Measurements from ENCODE around the gene TM4SF4.
A peak's percentile ranks its signal among the peaks of the same experiment; 100 is the strongest.

The TM4SF4 gene

GRCh38 chr3:149449182-149449581 is 25.3 kb upstream of the TM4SF4 start:
- H3K27me3 Mint-ChIP-seq = peaks cover 9% of the 10 kb centered on the region
- H3K9me3 Mint-ChIP-seq = peaks cover 16 to 33% of the 10 kb centered on the region in 2 donors
- DNase-seq = no peak
- H3K4me1 Mint-ChIP-seq = peaks cover 6% of the 10 kb centered on the region
- no peak overlapping the region for H3K27ac Mint-ChIP-seq
- no peak overlapping the region for H3K4me3 Mint-ChIP-seq
- ATAC-seq = no peak

DNA sequence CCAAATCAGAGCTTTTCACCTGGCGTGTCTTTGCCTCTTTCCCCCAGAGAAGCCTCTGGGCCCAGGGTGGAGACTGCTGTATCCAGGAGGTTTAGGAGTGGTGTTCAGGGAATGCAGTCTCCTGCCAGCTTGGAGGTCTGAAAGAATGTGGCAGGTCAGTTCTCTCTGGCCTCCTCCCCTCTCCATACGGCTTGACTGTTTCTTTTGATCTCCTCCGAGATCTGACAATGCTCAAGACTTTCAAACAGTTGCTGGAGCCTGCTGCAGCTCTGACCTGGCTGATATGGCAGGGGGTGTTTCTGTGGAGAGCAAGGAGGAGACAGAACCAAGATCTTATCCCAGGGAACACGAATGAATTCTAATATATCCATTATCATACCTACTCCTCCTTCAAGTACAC is 24.7 kb upstream of the TM4SF4 start:
- ATAC-seq (no peak), DNase-seq (no peak)
- Mint-ChIP-seq H3K4me3 (no peak overlapping the region), H3K27ac (peak overlapping the region in 1 of 2 donors; percentile 19), H3K4me1 (peaks cover 6% of the 10 kb centered on the region), H3K27me3 (peaks cover 9% of the 10 kb centered on the region), H3K9me3 (peaks cover 16 to 33% of the 10 kb centered on the region in 2 donors)

DNA sequence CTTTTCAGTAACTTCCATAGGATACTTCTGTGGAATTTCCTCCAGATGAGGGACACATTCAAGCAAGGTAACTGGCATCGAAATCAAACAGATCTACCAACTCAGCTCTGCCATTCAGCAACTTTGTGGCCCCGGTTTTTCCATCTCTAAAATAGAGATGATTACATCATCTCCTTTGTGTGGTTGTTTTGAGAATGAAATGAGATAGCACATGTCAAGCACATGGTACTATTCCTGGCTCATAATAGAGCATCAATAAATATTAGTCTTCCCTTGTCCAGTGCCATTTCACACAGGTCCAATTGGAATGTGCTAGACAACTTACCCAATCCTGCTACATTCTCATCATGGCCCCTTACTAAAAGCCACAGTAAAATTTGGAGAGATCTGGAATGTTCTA is 24.2 kb upstream of the TM4SF4 start:
- ATAC-seq = no peak
- peaks cover 9% of the 10 kb centered on the region for H3K27me3 Mint-ChIP-seq
- no peak overlapping the region for H3K4me3 Mint-ChIP-seq
- peaks cover 6% of the 10 kb centered on the region for H3K4me1 Mint-ChIP-seq
- no peak for DNase-seq
- H3K9me3 Mint-ChIP-seq = peaks cover 16 to 33% of the 10 kb centered on the region in 2 donors
- no peak overlapping the region for H3K27ac Mint-ChIP-seq

DNA sequence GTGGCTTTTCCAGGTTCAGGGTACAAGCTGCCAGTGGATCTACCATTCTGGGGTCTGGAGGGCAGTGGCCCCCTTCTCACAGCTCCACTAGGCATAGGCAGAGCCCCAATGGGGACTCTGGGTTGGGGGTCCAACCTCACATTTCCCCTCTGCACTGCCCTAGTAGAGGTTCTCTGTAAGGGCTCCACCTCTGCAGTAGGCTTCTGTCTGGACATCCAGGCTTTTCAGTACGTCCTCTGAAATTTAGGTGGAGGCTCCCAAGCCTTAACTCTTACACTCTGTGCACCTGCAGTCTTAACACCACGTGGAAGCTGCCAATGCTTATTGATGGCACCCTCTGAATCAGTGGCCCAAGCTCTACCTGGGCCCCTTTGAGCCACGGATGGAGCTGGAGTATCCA is 22.5 kb upstream of the TM4SF4 start:
- ATAC-seq = no peak
- H3K9me3 Mint-ChIP-seq = peaks cover 16 to 33% of the 10 kb centered on the region in 2 donors
- no peak overlapping the region for H3K27ac Mint-ChIP-seq
- peaks cover 9% of the 10 kb centered on the region for H3K27me3 Mint-ChIP-seq
- H3K4me1 Mint-ChIP-seq = peaks cover 6% of the 10 kb centered on the region
- H3K4me3 Mint-ChIP-seq = no peak overlapping the region
- no peak for DNase-seq

DNA sequence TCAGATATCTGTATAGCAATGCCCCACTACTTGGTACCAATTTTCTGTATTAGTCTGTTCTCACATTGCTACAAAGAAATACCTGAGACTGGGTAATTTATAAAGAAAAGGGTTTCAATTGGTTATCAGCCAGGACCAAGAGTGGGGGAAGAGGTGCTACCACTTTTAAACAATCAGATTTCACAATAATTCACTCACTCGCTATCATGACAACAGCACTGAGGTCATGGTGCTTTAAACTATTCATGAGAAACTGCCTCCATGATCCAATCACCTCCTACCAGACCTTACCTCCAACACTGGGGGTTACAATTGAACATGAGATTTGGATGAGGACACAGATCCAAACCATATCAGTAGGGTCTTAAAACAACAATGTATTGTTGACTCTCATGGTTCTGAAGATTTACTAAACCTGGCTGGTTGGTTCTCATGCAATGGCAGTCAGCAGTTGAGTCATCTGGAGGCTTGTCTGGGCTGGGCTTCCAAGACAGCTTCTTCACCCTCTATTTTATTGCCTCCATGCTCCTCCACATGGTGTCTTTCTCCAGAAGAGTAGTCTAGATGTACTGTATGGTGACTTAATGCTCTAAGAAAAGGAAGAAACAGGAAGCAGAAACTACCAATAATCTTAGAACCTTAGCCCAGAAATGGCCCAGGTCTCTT is 21.2 kb upstream of the TM4SF4 start:
- ATAC-seq = no peak
- DNase-seq = no peak
- no peak overlapping the region for H3K4me3 Mint-ChIP-seq
- H3K27ac Mint-ChIP-seq = no peak overlapping the region
- peaks cover 16 to 33% of the 10 kb centered on the region in 2 donors for H3K9me3 Mint-ChIP-seq
- peaks cover 4% of the 10 kb centered on the region for H3K4me1 Mint-ChIP-seq
- H3K27me3 Mint-ChIP-seq = peaks cover 9% of the 10 kb centered on the region

GRCh38 chr3:149454746-149455145 is 19.8 kb upstream of the TM4SF4 start:
- H3K9me3 Mint-ChIP-seq = peaks cover 16 to 31% of the 10 kb centered on the region in 2 donors
- H3K4me3 Mint-ChIP-seq = no peak overlapping the region
- DNase-seq = no peak
- no peak for ATAC-seq
- no peak overlapping the region for H3K27ac Mint-ChIP-seq
- peaks cover 10% of the 10 kb centered on the region for H3K27me3 Mint-ChIP-seq
- H3K4me1 Mint-ChIP-seq = no peaks in the 10 kb centered on the region

DNA sequence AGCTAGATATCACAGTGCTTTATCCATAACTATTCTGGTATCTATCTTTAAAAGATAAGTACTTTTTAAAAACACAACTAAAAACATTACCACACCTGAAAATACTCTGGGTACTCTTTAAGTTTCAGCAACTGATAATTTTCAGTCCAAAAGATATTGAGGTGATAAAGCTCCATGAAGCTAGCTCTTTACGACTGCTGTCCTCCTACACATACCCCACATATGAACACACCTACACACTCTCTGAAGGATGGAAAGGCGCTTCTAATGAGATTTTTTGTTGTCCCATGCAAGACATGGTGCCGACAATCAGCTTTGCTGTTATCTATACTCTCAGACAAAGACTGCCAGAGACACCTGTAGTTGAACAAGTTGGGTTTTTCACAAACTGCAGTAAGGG is 19.1 kb upstream of the TM4SF4 start:
- Mint-ChIP-seq H3K27ac (no peak overlapping the region), H3K9me3 (peaks cover 10 to 25% of the 10 kb centered on the region in 2 donors), H3K4me3 (no peak overlapping the region), H3K27me3 (peaks cover 7% of the 10 kb centered on the region), H3K4me1 (no peaks in the 10 kb centered on the region)
- DNase-seq (no peak), ATAC-seq (no peak)

DNA sequence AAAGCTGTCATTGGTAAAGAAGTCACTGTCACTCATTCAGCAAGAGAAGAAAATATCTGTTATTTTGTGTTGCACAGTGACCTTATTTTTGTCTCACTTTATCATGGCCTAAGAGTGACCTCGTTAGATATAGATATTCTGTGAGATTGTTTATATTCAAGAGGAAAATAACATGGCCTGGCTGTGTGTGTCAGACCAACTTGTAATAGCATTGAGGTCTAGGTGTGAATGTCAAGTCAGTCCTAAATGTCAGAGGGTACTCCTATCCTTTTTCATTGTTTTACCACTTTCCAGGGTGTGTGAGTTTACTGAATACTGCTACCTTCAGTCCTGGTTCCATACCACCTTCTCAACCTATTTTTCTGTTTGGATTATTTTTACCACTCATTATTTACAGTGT is 18.5 kb upstream of the TM4SF4 start:
- no peak overlapping the region for H3K27ac Mint-ChIP-seq
- ATAC-seq (no peak), DNase-seq (no peak)
- H3K9me3 Mint-ChIP-seq = peaks cover 9 to 19% of the 10 kb centered on the region in 2 donors
- no peaks in the 10 kb centered on the region for H3K4me1 Mint-ChIP-seq
- H3K27me3 Mint-ChIP-seq = peaks cover 6% of the 10 kb centered on the region
- H3K4me3 Mint-ChIP-seq = no peak overlapping the region

GRCh38 chr3:149459491-149460059 is 14.9 kb upstream of the TM4SF4 start:
- Mint-ChIP-seq H3K4me1 (no peaks in the 10 kb centered on the region), H3K4me3 (no peak overlapping the region), H3K27ac (no peak overlapping the region), H3K27me3 (peaks cover 6% of the 10 kb centered on the region), H3K9me3 (no peaks in the 10 kb centered on the region)
- DNase-seq = no peak
- no peak for ATAC-seq

- Mint-ChIP-seq H3K4me3 (no peak overlapping the region), H3K27me3 (peaks cover 6% of the 10 kb centered on the region), H3K9me3 (no peaks in the 10 kb centered on the region), H3K4me1 (no peaks in the 10 kb centered on the region), H3K27ac (no peak overlapping the region)
- DNase-seq = no peak
- no peak for ATAC-seq
These were observed 14.4 kb upstream of the TM4SF4 start for GRCh38 chr3:149460117-149460516.

DNA sequence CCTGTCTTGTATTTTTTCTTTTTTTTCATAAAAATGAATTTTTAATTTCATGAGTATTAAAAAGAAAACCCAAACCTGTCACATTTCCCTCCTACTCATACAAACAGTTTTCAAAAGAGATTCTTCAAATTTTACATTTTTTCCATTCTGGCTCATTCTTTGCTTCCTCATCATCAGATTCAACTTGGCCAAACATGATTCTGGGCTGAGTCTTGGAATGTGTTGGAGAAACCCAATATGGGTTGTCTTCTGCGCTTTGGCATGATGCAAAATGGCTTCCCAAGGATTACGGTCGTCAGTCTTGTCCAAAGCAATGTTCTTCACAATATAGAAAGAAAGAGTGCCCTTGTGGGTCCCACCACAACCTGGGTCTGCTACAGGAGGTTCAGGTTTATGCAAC is 12.4 kb upstream of the TM4SF4 start:
- ATAC-seq (no peak), DNase-seq (no peak)
- H3K27ac Mint-ChIP-seq = no peak overlapping the region
- peaks cover 6% of the 10 kb centered on the region for H3K27me3 Mint-ChIP-seq
- H3K9me3 Mint-ChIP-seq = no peaks in the 10 kb centered on the region
- no peaks in the 10 kb centered on the region for H3K4me1 Mint-ChIP-seq
- no peak overlapping the region for H3K4me3 Mint-ChIP-seq

DNA sequence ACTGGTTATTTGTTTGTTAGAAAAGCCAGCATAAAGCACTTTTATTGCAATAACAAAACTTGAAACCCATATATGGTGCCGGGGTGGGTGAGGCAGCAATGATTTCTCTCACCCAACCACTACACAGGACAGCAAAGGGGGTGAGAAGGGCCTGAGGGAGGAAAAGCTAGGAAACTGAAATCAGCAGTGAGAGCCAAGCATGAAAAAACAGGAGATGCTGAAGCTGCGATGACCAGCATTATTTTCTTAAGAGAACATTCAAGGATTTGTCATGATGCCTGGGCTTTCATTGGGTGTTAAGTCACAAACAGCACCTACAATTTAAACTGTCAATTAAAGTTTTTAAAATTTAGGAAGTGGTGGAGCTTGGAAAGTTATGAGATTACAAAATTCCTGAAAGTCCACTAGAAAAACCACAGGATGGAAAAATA is 11.9 kb upstream of the TM4SF4 start:
- H3K27ac Mint-ChIP-seq = no peak overlapping the region
- DNase-seq (no peak), ATAC-seq (no peak)
- H3K4me3 Mint-ChIP-seq = no peak overlapping the region
- H3K4me1 Mint-ChIP-seq = no peaks in the 10 kb centered on the region
- H3K9me3 Mint-ChIP-seq = no peaks in the 10 kb centered on the region
- peaks cover 6% of the 10 kb centered on the region for H3K27me3 Mint-ChIP-seq

GRCh38 chr3:149463921-149464320 is 10.6 kb upstream of the TM4SF4 start:
- no peak overlapping the region for H3K4me3 Mint-ChIP-seq
- ATAC-seq = no peak

GRCh38 chr3:149464542-149465328 is 9.8 kb upstream of the TM4SF4 start:
- ATAC-seq = no peak
- no peak for DNase-seq
- Mint-ChIP-seq H3K27ac (no peak overlapping the region), H3K27me3 (peaks cover 3% of the 10 kb centered on the region), H3K4me3 (no peak overlapping the region), H3K4me1 (no peaks in the 10 kb centered on the region), H3K9me3 (no peaks in the 10 kb centered on the region)

More at GRCh38 chr3:149463921-149464320, 10.6 kb upstream of the TM4SF4 start:
- Mint-ChIP-seq H3K9me3 (no peaks in the 10 kb centered on the region), H3K4me1 (no peaks in the 10 kb centered on the region), H3K27me3 (peaks cover 6% of the 10 kb centered on the region), H3K27ac (no peak overlapping the region)
- DNase-seq = no peak

- no peaks in the 10 kb centered on the region for H3K9me3 Mint-ChIP-seq
- DNase-seq (no peak), ATAC-seq (no peak)
- H3K4me1 Mint-ChIP-seq = no peaks in the 10 kb centered on the region
- no peaks in the 10 kb centered on the region for H3K27me3 Mint-ChIP-seq
- H3K4me3 Mint-ChIP-seq = no peak overlapping the region
- peak overlapping the region in 1 of 2 donors; percentile 68 for H3K27ac Mint-ChIP-seq
These were observed 9.1 kb upstream of the TM4SF4 start for GRCh38 chr3:149465351-149465883.

DNA sequence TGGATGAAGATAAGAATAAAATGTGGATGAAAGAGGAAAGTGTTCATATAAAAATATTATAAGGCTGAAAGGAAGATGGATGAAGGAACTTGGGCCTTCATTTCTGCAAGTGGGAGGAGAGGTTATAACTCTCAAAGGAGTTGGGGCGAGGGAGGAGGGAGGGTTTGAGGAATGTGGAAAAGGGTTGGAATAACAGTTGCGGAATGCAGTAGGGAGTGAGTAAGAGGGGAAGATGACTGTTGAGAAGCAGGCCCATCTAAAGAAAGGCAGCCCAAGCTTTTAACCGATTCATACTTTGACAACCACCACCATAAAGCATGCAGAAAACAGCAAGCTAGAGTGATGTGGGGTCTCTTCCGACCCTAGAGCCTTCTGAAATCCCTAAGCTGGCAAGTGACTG is 8.3 kb upstream of the TM4SF4 start:
- Mint-ChIP-seq H3K4me3 (no peak overlapping the region), H3K27me3 (no peaks in the 10 kb centered on the region), H3K27ac (no peak overlapping the region), H3K4me1 (no peaks in the 10 kb centered on the region), H3K9me3 (no peaks in the 10 kb centered on the region)
- ATAC-seq = no peak
- no peak for DNase-seq

Measured in stimulated activated naive CD8-positive, alpha-beta T cell treated with anti-CD3 and anti-CD28 coated beads, Interleukin-15, amount 100 ng/mL, for 72 hours (primary cell).